H54 (cell line): Measurements from ENCODE around the gene CERS6.

Experiments
- DNase-seq: peaks from one replicate; pipeline ENCODE4 v3.0.0; 2011; ENCODE audit warnings: low spot score, mixed read lengths; ENCODE audit not compliant: insufficient read length
- FAIRE-seq: peaks from 3 replicates; lab custom pipeline; 2011; peaks lifted over from hg19 to GRCh38; lab: Jason Lieb, UNC
- POLR2A ChIP-seq: IDR thresholded peaks from 2 replicates; pipeline ENCODE4 v1.6.1; 2011; ENCODE audit warnings: low read depth, mild to moderate bottlenecking, low read length

Gene CERS6

GRCh38 chr2:168559187-168559586 is 103.1 kb downstream of the CERS6 start:
- TF ChIP-seq POLR2A = no peak
- FAIRE-seq = no peak
- no peak for DNase-seq

- DNase-seq (no peak), FAIRE-seq (peak; percentile 33)
- TF ChIP-seq POLR2A = no peak
Observed at GRCh38 chr2:168560817-168561499, 104.9 kb downstream of the CERS6 start.

GRCh38 chr2:168561991-168562390 is 105.9 kb downstream of the CERS6 start:
- no peak for TF ChIP-seq POLR2A
- DNase-seq (no peak), FAIRE-seq (no peak)

- FAIRE-seq (no peak), DNase-seq (no peak)
- no peak for TF ChIP-seq POLR2A
Observed at GRCh38 chr2:168562971-168563370, 106.9 kb downstream of the CERS6 start.

GRCh38 chr2:168564641-168565040 is 108.6 kb downstream of the CERS6 start:
- TF ChIP-seq POLR2A = no peak
- no peak for DNase-seq
- FAIRE-seq = no peak

GRCh38 chr2:168565112-168565511 is 109.0 kb downstream of the CERS6 start:
- peak; percentile 75 for FAIRE-seq
- peak; percentile 7 for DNase-seq
- no peak for TF ChIP-seq POLR2A

- DNase-seq (no peak), FAIRE-seq (no peak)
- no peak for TF ChIP-seq POLR2A
Observed at GRCh38 chr2:168565512-168565911, 109.4 kb downstream of the CERS6 start.

GRCh38 chr2:168566974-168567665 is 111.0 kb downstream of the CERS6 start:
- TF ChIP-seq POLR2A = no peak
- no peak for DNase-seq
- no peak for FAIRE-seq

- DNase-seq (no peak), FAIRE-seq (no peak)
- no peak for TF ChIP-seq POLR2A
Observed at GRCh38 chr2:168567836-168568235, 111.8 kb downstream of the CERS6 start.

GRCh38 chr2:168568476-168569267 is 112.6 kb downstream of the CERS6 start:
- DNase-seq (no peak), FAIRE-seq (no peak)
- no peak for TF ChIP-seq POLR2A

GRCh38 chr2:168571061-168571460 is 115.0 kb downstream of the CERS6 start:
- DNase-seq (no peak), FAIRE-seq (no peak)
- no peak for TF ChIP-seq POLR2A

GRCh38 chr2:168573128-168573903 is 117.2 kb downstream of the CERS6 start:
- no peak for TF ChIP-seq POLR2A
- FAIRE-seq (no peak), DNase-seq (no peak)

- no peak for TF ChIP-seq POLR2A
- FAIRE-seq = no peak
- DNase-seq = no peak
Observed at GRCh38 chr2:168574856-168575630, 119.0 kb downstream of the CERS6 start.

- FAIRE-seq (no peak), DNase-seq (no peak)
- no peak for TF ChIP-seq POLR2A
Observed at GRCh38 chr2:168577885-168578284, 121.8 kb downstream of the CERS6 start.
